RWPE2 (cell line): Measurements from ENCODE around the gene TNFRSF14.

Experiments used
- ATAC-seq: fragments of 200-7000 bp; cut with Tn5 transposase; 3 replicates; pipeline ENCODE4 v1.9.1; 2021; ENCODE audit warnings: low read depth
- DNase-seq: peaks from one replicate; pipeline ENCODE4 v3.0.0-alpha.2; 2020; ENCODE audit warnings: low spot score
- H3K27ac ChIP-seq: fragments of 450-650 bp; 2 replicates; pipeline ENCODE4 v1.5.1; 2017; ENCODE audit warnings: mild to moderate bottlenecking; ENCODE audit not compliant: poor library complexity, severe bottlenecking
- H3K27me3 ChIP-seq: fragments of 250-450 bp; sonication (Bioruptor Pico); 2 replicates; pipeline ENCODE4 v1.5.1; 2021; ENCODE audit warnings: mild to moderate bottlenecking, moderate library complexity; ENCODE audit not compliant: insufficient read depth, poor library complexity, severe bottlenecking
- H3K36me3 ChIP-seq: fragments of 250-450 bp; sonication (Bioruptor Pico); 2 replicates; pipeline ENCODE4 v1.5.1; 2020; ENCODE audit warnings: low read depth, mild to moderate bottlenecking, moderate library complexity
- H3K4me1 ChIP-seq: fragments of 250-450 bp; sonication (Bioruptor Pico); 2 replicates; pipeline ENCODE4 v1.5.1; 2021; ENCODE audit warnings: mild to moderate bottlenecking, moderate library complexity; ENCODE audit not compliant: insufficient read depth, poor library complexity, severe bottlenecking
- H3K4me3 ChIP-seq: fragments of 250-450 bp; sonication (Bioruptor Pico); 2 replicates; pipeline ENCODE4 v1.5.1; 2021; ENCODE audit warnings: mild to moderate bottlenecking, moderate library complexity; ENCODE audit not compliant: severe bottlenecking
- H3K9me3 ChIP-seq: fragments of 250-450 bp; sonication (Bioruptor Pico); 2 replicates; pipeline ENCODE4 v1.5.1; 2021; ENCODE audit warnings: mild to moderate bottlenecking, moderate library complexity; ENCODE audit not compliant: severe bottlenecking
- TF ChIP-seq, protein P1 (sequence below): fragments of 450-650 bp; IDR thresholded peaks from one replicate; pipeline ENCODE4 v1.5.1; 2017; ENCODE audit warnings: mild to moderate bottlenecking, moderate library complexity; ENCODE audit not compliant: poor library complexity, severe bottlenecking

TNFRSF14 gene

GRCh38 chr1:2553871-2554620, 2.1 kb upstream of the TNFRSF14 start:
- Histone ChIP-seq H3K27me3 (no peaks in the 10 kb centered on the region), H3K27ac (no peak overlapping the region), H3K9me3 (no peaks in the 10 kb centered on the region), H3K36me3 (no peaks in the 10 kb centered on the region), H3K4me1 (peaks cover 5% of the 10 kb centered on the region), H3K4me3 (no peak overlapping the region)
- DNase-seq (no peak), ATAC-seq (no peak)
- TF ChIP-seq, protein P1, sequence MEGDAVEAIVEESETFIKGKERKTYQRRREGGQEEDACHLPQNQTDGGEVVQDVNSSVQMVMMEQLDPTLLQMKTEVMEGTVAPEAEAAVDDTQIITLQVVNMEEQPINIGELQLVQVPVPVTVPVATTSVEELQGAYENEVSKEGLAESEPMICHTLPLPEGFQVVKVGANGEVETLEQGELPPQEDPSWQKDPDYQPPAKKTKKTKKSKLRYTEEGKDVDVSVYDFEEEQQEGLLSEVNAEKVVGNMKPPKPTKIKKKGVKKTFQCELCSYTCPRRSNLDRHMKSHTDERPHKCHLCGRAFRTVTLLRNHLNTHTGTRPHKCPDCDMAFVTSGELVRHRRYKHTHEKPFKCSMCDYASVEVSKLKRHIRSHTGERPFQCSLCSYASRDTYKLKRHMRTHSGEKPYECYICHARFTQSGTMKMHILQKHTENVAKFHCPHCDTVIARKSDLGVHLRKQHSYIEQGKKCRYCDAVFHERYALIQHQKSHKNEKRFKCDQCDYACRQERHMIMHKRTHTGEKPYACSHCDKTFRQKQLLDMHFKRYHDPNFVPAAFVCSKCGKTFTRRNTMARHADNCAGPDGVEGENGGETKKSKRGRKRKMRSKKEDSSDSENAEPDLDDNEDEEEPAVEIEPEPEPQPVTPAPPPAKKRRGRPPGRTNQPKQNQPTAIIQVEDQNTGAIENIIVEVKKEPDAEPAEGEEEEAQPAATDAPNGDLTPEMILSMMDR = no peak

- ATAC-seq (no peak), DNase-seq (no peak)
- no peaks in the 10 kb centered on the region for H3K36me3 ChIP-seq
- H3K27ac ChIP-seq = no peak overlapping the region
- H3K4me1 ChIP-seq = peaks cover 5% of the 10 kb centered on the region
- no peak overlapping the region for H3K4me3 ChIP-seq
- no peaks in the 10 kb centered on the region for H3K27me3 ChIP-seq
- no peaks in the 10 kb centered on the region for H3K9me3 ChIP-seq
- TF ChIP-seq, protein P1 = peak; percentile 36
Observed at GRCh38 chr1:2554621-2555387, 1.4 kb upstream of the TNFRSF14 start.

GRCh38 chr1:2555634-2556276, 416 bp upstream of the TNFRSF14 start:
- ATAC-seq = peak; percentile 5
- H3K27ac ChIP-seq = peak overlapping the region; percentile 38
- TF ChIP-seq, protein P1 = no peak
- DNase-seq = no peak
- no peaks in the 10 kb centered on the region for H3K36me3 ChIP-seq
- peaks cover 5% of the 10 kb centered on the region for H3K4me1 ChIP-seq
- H3K9me3 ChIP-seq = no peaks in the 10 kb centered on the region
- H3K4me3 ChIP-seq = peak overlapping the region; percentile 35
- H3K27me3 ChIP-seq = no peaks in the 10 kb centered on the region

- Histone ChIP-seq H3K9me3 (no peaks in the 10 kb centered on the region), H3K27me3 (no peaks in the 10 kb centered on the region), H3K27ac (peak overlapping the region; percentile 38), H3K4me3 (peak overlapping the region; percentile 35), H3K36me3 (no peaks in the 10 kb centered on the region), H3K4me1 (peaks cover 5% of the 10 kb centered on the region)
- TF ChIP-seq, protein P1 = peak; percentile 8
- ATAC-seq = peak; percentile 24
- no peak for DNase-seq
Observed at GRCh38 chr1:2556678-2557481, 709 bp downstream of the TNFRSF14 start.
